Upper lobe of right lung (tissue), 1 donor: ENCODE measurements around the gene UNC119. TPM values are rescaled to one million over a fixed set of nuclear protein-coding genes. Genes with fewer than 3 reads are reported as not detected.

Source experiments
- ATAC-seq: fragments of 200-7000 bp; cut with Tn5 transposase; one replicate; pipeline ENCODE4 v1.9.1; 2020; ENCODE audit warnings: mild to moderate bottlenecking, moderate library complexity
- DNase-seq: peaks from one replicate; pipeline ENCODE4 v3.0.0-alpha.2; 2020
- H3K27ac ChIP-seq: fragments of 200-600 bp; one replicate; pipeline ENCODE4 v1.8.0; 2022
- H3K27me3 ChIP-seq: fragments of 200-600 bp; one replicate; pipeline ENCODE4 v1.8.0; 2022; ENCODE audit warnings: mild to moderate bottlenecking
- H3K36me3 ChIP-seq: fragments of 200-600 bp; one replicate; pipeline ENCODE4 v1.8.0; 2022
- H3K4me1 ChIP-seq: fragments of 200-600 bp; one replicate; pipeline ENCODE4 v1.8.0; 2022
- H3K4me3 ChIP-seq: fragments of 200-600 bp; one replicate; pipeline ENCODE4 v1.8.0; 2022; ENCODE audit warnings: mild to moderate bottlenecking
- H3K9me3 ChIP-seq: fragments of 200-600 bp; one replicate; pipeline ENCODE4 v1.8.0; 2022
- intact Hi-C: fragments of 100-400 bp; cut with DNase I; formaldehyde crosslinking; loops from one replicate; pipeline ENCODE4 v1.11.0; 2022
- total RNA-seq: library from RNA; stranded (reverse); fragmentation: NEBNext Ultra II Directional; extraction: Animal tissue kit (Norgen Biotek cat#: 25700); gene quantifications from one replicate; pipeline ENCODE4 v1.2.1, GENCODE V29; 2021
- TF ChIP-seq, protein P1 (sequence below): fragments of 200-600 bp; IDR thresholded peaks from one replicate; pipeline ENCODE4 v1.8.0; 2022; ENCODE audit warnings: antibody characterized with exemption
- donor health status: DM: no; HTN: yes; CAD: no; lungs with severe emphysema.

Gene UNC119
- total RNA-seq, 1 donor from 2014 or later, result 22.7 TPM

DNA sequence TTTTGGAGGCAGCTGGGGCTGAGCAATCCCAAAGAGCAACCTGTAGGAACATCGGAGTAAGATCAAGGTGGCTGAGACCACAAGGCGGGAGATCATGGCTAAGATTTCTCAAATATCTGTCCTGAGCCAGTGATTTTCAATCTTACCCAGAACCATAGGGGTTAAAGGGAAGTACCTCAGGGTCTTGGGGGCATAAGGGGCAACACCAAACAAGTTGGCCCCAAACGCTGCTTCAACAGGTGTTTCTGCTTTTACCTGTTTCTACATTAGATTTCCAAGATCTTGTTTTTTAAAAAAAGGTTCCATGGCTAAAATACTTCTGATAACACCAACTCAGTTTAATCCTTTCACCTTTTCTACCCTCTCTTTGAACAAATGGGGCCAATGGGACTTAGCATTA, 2.6 kb upstream of the UNC119 start:
- Histone ChIP-seq H3K4me3 (no peak overlapping the region), H3K36me3 (peaks cover 64% of the 10 kb centered on the region), H3K9me3 (no peaks in the 10 kb centered on the region), H3K27ac (no peak overlapping the region), H3K27me3 (no peaks in the 10 kb centered on the region), H3K4me1 (peaks cover 15% of the 10 kb centered on the region)
- intact Hi-C loops, result no loop called here
- ATAC-seq (no peak), DNase-seq (no peak)
- TF ChIP-seq, protein P1, sequence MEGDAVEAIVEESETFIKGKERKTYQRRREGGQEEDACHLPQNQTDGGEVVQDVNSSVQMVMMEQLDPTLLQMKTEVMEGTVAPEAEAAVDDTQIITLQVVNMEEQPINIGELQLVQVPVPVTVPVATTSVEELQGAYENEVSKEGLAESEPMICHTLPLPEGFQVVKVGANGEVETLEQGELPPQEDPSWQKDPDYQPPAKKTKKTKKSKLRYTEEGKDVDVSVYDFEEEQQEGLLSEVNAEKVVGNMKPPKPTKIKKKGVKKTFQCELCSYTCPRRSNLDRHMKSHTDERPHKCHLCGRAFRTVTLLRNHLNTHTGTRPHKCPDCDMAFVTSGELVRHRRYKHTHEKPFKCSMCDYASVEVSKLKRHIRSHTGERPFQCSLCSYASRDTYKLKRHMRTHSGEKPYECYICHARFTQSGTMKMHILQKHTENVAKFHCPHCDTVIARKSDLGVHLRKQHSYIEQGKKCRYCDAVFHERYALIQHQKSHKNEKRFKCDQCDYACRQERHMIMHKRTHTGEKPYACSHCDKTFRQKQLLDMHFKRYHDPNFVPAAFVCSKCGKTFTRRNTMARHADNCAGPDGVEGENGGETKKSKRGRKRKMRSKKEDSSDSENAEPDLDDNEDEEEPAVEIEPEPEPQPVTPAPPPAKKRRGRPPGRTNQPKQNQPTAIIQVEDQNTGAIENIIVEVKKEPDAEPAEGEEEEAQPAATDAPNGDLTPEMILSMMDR, result no peak

DNA sequence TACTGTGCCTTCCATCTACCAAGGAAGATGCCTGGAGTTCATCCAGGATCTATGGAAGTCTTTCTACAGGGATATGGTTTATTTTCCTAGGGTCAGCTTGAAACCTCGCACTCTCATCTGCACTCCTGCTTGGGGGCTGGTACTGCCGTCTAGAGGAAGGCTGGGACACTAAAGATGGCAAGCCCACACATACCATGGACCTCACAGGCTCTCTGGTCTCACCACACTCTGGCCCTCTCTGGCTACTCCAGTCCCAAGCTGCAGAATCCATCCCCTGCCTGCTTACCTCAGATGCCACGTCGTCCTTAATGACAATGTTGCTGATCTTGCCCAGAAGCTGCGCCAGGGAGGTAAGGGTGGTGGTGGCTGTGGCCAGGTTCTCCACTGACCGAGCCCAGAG, 2.1 kb upstream of the UNC119 start:
- no peaks in the 10 kb centered on the region for H3K27me3 ChIP-seq
- H3K9me3 ChIP-seq, result no peaks in the 10 kb centered on the region
- no peak overlapping the region for H3K27ac ChIP-seq
- no peak for ATAC-seq
- intact Hi-C loops, result no loop called here
- no peak for DNase-seq
- H3K4me3 ChIP-seq, result no peak overlapping the region
- H3K4me1 ChIP-seq, result peaks cover 18% of the 10 kb centered on the region
- TF ChIP-seq, protein P1, result no peak
- H3K36me3 ChIP-seq, result peaks cover 60% of the 10 kb centered on the region

DNA sequence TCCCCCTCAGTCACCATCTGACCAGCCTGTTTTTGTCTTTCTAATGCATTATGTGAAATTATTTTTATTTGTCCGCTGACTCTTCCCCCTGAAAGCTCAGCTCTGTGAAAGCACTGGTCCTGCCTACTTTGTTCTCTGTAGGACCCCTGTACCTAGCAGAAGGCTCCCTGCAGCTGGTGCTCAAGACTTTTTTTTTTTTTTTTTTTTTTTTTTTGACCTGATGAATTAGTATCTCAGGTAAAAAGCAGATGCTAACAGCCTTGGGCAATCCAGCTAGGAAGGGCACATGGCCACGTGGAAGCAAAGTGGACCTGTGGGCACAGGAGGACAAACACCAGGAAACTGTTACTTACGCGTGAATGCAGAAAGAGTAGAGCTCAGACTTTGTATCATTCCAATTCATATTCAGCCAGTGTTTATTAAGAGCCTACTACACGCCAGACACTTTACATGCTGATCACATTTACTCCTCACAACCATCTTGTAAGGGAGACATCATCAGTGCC, 629 bp upstream of the UNC119 start:
- TF ChIP-seq, protein P1, result no peak
- intact Hi-C loops, result no loop called here
- no peak for ATAC-seq
- H3K27ac ChIP-seq, result no peak overlapping the region
- no peak for DNase-seq
- H3K9me3 ChIP-seq, result no peaks in the 10 kb centered on the region
- peaks cover 24% of the 10 kb centered on the region for H3K4me1 ChIP-seq
- H3K36me3 ChIP-seq, result peaks cover 44% of the 10 kb centered on the region
- peak overlapping the region; percentile 86 for H3K4me3 ChIP-seq
- H3K27me3 ChIP-seq, result no peaks in the 10 kb centered on the region

DNA sequence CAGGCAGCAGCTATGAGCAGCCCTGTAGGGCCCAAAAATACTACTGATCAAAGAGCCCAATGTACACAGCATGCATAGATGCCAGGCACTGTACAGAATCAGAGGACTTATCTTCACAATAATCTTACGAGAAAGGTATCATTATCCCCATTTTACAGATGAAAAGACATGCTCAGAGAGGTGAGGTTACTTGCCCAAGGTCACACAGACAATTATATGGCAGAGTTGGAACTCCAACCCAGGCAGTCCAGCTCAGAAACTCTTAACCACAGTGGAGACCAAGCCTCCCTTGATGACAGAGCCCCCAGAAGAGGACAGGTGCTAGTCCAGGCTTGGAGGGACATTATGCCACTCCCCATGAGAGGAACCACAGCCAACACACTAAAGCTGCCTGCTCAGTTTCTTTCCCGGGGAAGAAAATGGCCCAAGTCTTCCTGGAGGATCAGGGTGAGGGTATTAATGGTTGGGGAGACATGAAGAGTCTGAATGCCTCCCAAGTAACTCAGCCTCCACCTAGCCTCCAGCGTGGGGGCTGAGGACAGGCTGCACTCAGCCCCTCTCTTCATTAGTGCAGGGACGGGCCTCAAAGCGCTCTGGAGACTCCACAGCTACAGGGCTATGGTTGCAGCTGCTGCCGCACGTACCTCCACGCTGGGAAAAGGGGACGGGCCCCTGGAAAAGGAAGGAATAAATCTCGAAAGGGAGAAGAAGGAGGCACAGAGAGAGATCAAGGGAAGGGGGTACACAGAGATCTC, 826 bp downstream of the UNC119 start:
- Histone ChIP-seq H3K4me1 (peaks cover 26% of the 10 kb centered on the region), H3K9me3 (no peaks in the 10 kb centered on the region), H3K27me3 (no peaks in the 10 kb centered on the region), H3K27ac (peak overlapping the region; percentile 74), H3K4me3 (peak overlapping the region; percentile 86), H3K36me3 (peaks cover 40% of the 10 kb centered on the region)
- ATAC-seq (peak; percentile 1), DNase-seq (no peak)
- intact Hi-C loops, result no loop called here
- TF ChIP-seq, protein P1, result no peak

DNA sequence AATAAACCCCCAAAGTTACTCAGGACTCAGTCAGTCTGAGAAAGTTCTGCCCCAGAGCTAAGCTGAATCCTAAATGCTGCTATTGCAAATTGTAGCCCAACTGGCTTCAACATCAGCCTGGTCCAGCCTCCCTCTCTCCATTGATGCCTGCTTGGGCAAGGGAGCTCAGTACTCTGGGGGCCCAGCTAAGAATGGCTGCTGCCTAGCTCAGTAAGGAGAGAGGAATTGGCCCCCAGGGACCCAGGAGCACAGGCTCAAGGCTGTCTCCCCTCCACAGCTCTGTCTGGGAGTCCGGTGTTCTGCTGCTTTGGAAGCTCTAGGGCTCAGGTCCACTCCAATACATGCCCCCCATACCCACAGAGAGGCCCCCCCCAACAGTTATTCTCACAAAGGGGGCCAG, 1.6 kb downstream of the UNC119 start:
- peaks cover 33% of the 10 kb centered on the region for H3K36me3 ChIP-seq
- H3K27ac ChIP-seq, result no peak overlapping the region
- no peak for DNase-seq
- ATAC-seq, result no peak
- H3K4me1 ChIP-seq, result peaks cover 26% of the 10 kb centered on the region
- TF ChIP-seq, protein P1, result no peak
- no peak overlapping the region for H3K4me3 ChIP-seq
- H3K9me3 ChIP-seq, result no peaks in the 10 kb centered on the region
- no peaks in the 10 kb centered on the region for H3K27me3 ChIP-seq
- intact Hi-C loops, result no loop called here
